OCI-LY7 (cell line): Measurements from ENCODE around the gene CLPSL2. TPM values are rescaled to one million over a fixed set of nuclear protein-coding genes. Genes with fewer than 3 reads are reported as not detected.

Experiments used
- BruUV-seq: library from RNA; stranded (reverse); fragments of 400-500 nt; replicated peaks from 2 replicates; lab custom pipeline; 2021; lab: Mats Ljungman, UMichigan
- CTCF ChIA-PET: fragments of 300-600 bp; sonication (Branson Sonifier 250); formaldehyde crosslinking; loops from one replicate; lab custom pipeline; 2022; ENCODE audit warnings: antibody characterized with exemption; ENCODE audit not compliant: unreplicated experiment; lab: Charles Lee
- POLR2A ChIA-PET: fragments of 300-600 bp; sonication (Branson Sonifier 250); formaldehyde crosslinking; loops from one replicate; lab custom pipeline; 2022; ENCODE audit warnings: antibody characterized with exemption; lab: Charles Lee
- DNase-seq: peaks from one replicate; pipeline ENCODE4 v3.0.0-alpha.2; 2015; ENCODE audit warnings: low spot score
- H2AFZ ChIP-seq: fragments of 200-600 bp; sonication (generic), shearing (Covaris generic); 2 replicates; pipeline ENCODE4 v1.6.1; 2014; ENCODE audit warnings: mild to moderate bottlenecking, antibody characterized with exemption, low read length, moderate library complexity
- H3K27ac ChIP-seq: fragments of 200-600 bp; sonication (generic); 2 replicates; pipeline ENCODE4 v1.5.1; 2014; ENCODE audit warnings: mixed run types, low read depth, mild to moderate bottlenecking, moderate library complexity, low read length, inconsistent platforms; ENCODE audit not compliant: poor library complexity, severe bottlenecking
- H3K36me3 ChIP-seq: fragments of 200-600 bp; sonication (generic); 2 replicates; pipeline ENCODE4 v1.6.1; 2014; ENCODE audit warnings: mild to moderate bottlenecking, antibody characterized with exemption, low read length, moderate library complexity, mixed read lengths; ENCODE audit not compliant: insufficient read depth
- H3K4me1 ChIP-seq: fragments of 200-600 bp; sonication (generic); 2 replicates; pipeline ENCODE4 v1.5.1; 2014; ENCODE audit warnings: mild to moderate bottlenecking, low read length; ENCODE audit not compliant: insufficient read depth, poor library complexity, severe bottlenecking
- H3K4me2 ChIP-seq: fragments of 200-600 bp; sonication (generic); 2 replicates; pipeline ENCODE4 v1.6.1; 2014; ENCODE audit warnings: mild to moderate bottlenecking, low read length
- H3K4me3 ChIP-seq: fragments of 200-600 bp; sonication (generic); 2 replicates; pipeline ENCODE4 v1.5.1; 2014; ENCODE audit warnings: mild to moderate bottlenecking, low read depth, low read length; ENCODE audit not compliant: poor library complexity, severe bottlenecking
- H3K79me2 ChIP-seq: fragments of 200-600 bp; sonication (generic); 2 replicates; pipeline ENCODE4 v1.6.1; 2016; ENCODE audit warnings: low read depth, mild to moderate bottlenecking, low read length, moderate library complexity, mixed read lengths; ENCODE audit not compliant: insufficient read depth
- H3K9me2 ChIP-seq: fragments of 200-600 bp; sonication (generic); 2 replicates; pipeline ENCODE4 v1.6.1; 2016; ENCODE audit warnings: mild to moderate bottlenecking, low read length, mixed read lengths; ENCODE audit not compliant: insufficient read depth
- H3K9me3 ChIP-seq: fragments of 200-600 bp; sonication (generic); 2 replicates; pipeline ENCODE4 v1.6.1; 2014; ENCODE audit warnings: mild to moderate bottlenecking, mixed run types, low read length, mixed read lengths
- H4K20me1 ChIP-seq: fragments of 200-600 bp; sonication (generic); 2 replicates; pipeline ENCODE4 v1.6.1; 2014; ENCODE audit warnings: mild to moderate bottlenecking, antibody characterized with exemption, low read length, moderate library complexity, mixed read lengths; ENCODE audit not compliant: insufficient read depth
- CTCF ChIP-seq: fragments of 200-600 bp; sonication (generic); conservative IDR thresholded peaks from 2 replicates; pipeline ENCODE4 v1.5.1; 2014; ENCODE audit warnings: mild to moderate bottlenecking, antibody characterized with exemption, low read length, moderate library complexity, mixed read lengths
- EZH2phosphoT487 ChIP-seq: fragments of 200-600 bp; sonication (generic); IDR thresholded peaks from 2 replicates; pipeline ENCODE4 v1.6.1; 2018; ENCODE audit warnings: low read depth, borderline replicate concordance, mild to moderate bottlenecking, mixed run types, antibody characterized with exemption, low read length, moderate library complexity, mixed read lengths
- intact Hi-C: fragments of 100-400 bp; cut with micrococcal nuclease; formaldehyde crosslinking; loops from one replicate; pipeline ENCODE4 v1.10.0; 2022; ENCODE audit not compliant: unreplicated experiment
- total RNA-seq, 2 experiments: library from RNA; depleted of rRNA in 1 of 2; stranded (reverse); fragments of >200 nt in 1 of 2; shearing (Covaris generic) in 1 of 2; gene quantifications; 2 replicates each; pipeline ENCODE4 v1.2.3, GENCODE V29; 2014 to 2022

The CLPSL2 gene
- total RNA-seq, 2 experiments from 2014 or later = not detected

- no peak overlapping the region for H3K4me3 ChIP-seq
- H3K9me2 ChIP-seq = no peaks in the 10 kb centered on the region
- H4K20me1 ChIP-seq = no peaks in the 10 kb centered on the region
- H3K27ac ChIP-seq = no peak overlapping the region
- intact Hi-C loops = no loop called here
- TF ChIP-seq EZH2phosphoT487 (no peak), CTCF (no peak)
- BruUV-seq = no TSS peak
- H3K36me3 ChIP-seq = no peaks in the 10 kb centered on the region
- no peak for DNase-seq
- no peaks in the 10 kb centered on the region for H3K9me3 ChIP-seq
- no peak overlapping the region for H3K4me2 ChIP-seq
- H3K79me2 ChIP-seq = no peaks in the 10 kb centered on the region
- H2AFZ ChIP-seq = no peak overlapping the region
- H3K4me1 ChIP-seq = no peaks in the 10 kb centered on the region
- CTCF ChIA-PET = no interaction called here
- POLR2A ChIA-PET = interaction anchor here (0.6 kb wide), 1 partner anchor 693 kb away, joined by 3 read pairs; no protein-coding TSS in a partner anchor
Observed at GRCh38 chr6:35790683-35791082, 14.3 kb downstream of the CLPSL2 start.

GRCh38 chr6:35794536-35795452 lies 18.4 kb downstream of the CLPSL2 start:
- Histone ChIP-seq H3K9me2 (no peaks in the 10 kb centered on the region), H3K9me3 (no peaks in the 10 kb centered on the region), H3K4me3 (no peak overlapping the region), H3K36me3 (no peaks in the 10 kb centered on the region), H3K79me2 (no peaks in the 10 kb centered on the region), H4K20me1 (no peaks in the 10 kb centered on the region), H3K27ac (no peak overlapping the region), H3K4me2 (no peak overlapping the region), H2AFZ (no peak overlapping the region), H3K4me1 (no peaks in the 10 kb centered on the region)
- TF ChIP-seq EZH2phosphoT487 (no peak), CTCF (no peak)
- intact Hi-C loops = no loop called here
- BruUV-seq = no TSS peak
- ChIA-PET CTCF (no interaction called here), POLR2A (no interaction called here)
- DNase-seq = no peak
